ENCODE results near the gene PAGR1. TPM values are rescaled to one million over a fixed set of nuclear protein-coding genes. Genes with fewer than 3 reads are reported as not detected.
A peak's percentile ranks its signal among the peaks of the same experiment; 100 is the strongest.

The PAGR1 gene
- total and polyA plus RNA-seq, 9 of the 15 experiments (the other 6 are each of a cell fraction or from before 2014, with no cell fraction given): 1.4 to 58.2 (median 16.8) TPM

DNA sequence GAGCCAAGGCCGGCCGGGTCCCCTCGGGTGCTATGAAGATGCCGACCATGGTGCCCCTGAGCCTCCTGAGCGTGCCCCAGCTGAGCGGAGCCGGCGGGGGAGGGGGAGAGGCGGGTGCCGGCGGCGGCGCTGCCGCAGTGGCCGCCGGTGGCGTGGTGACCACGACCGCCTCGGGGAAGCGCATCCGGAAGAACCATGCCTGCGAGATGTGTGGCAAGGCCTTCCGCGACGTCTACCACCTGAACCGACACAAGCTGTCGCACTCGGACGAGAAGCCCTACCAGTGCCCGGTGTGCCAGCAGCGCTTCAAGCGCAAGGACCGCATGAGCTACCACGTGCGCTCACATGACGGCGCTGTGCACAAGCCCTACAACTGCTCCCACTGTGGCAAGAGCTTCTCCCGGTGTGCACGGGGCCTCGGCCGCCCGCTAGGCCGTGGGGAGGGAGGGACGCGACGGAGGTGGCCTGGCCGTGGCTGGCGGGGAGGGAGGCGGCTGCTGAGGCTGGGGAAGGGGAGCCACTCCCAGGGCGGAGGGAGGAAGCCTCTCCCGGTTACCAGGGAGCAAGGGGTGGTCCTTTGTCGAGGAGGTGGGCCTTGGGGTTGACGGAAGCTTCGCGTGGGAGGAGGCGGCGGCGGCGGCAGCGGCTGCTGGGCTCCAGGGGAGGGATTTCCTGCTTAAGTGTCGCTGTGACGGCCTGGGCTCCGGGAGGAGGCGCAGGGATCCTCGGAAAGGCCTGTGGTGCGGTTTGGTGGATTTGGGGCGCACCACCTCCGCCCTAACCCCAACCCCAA is 8.3 kb upstream of the PAGR1 start (continued):
- TF ChIP-seq CREB1 (IDR thresholded peaks at IDR 0.05): no peak; the same call in 1 of the 2 replicates
- TF ChIP-seq CREB1 (CRISPR knock-in tag; IDR thresholded peaks at IDR 0.05): peak; percentile 81
- no peak for TF ChIP-seq ZNF212 (CRISPR knock-in tag; IDR thresholded peaks at IDR 0.05)
- TF ChIP-seq, protein P1, sequence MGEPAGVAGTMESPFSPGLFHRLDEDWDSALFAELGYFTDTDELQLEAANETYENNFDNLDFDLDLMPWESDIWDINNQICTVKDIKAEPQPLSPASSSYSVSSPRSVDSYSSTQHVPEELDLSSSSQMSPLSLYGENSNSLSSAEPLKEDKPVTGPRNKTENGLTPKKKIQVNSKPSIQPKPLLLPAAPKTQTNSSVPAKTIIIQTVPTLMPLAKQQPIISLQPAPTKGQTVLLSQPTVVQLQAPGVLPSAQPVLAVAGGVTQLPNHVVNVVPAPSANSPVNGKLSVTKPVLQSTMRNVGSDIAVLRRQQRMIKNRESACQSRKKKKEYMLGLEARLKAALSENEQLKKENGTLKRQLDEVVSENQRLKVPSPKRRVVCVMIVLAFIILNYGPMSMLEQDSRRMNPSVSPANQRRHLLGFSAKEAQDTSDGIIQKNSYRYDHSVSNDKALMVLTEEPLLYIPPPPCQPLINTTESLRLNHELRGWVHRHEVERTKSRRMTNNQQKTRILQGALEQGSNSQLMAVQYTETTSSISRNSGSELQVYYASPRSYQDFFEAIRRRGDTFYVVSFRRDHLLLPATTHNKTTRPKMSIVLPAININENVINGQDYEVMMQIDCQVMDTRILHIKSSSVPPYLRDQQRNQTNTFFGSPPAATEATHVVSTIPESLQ (CRISPR knock-in tag; IDR thresholded peaks at IDR 0.05): peak; percentile 77; the same call in 1 of the 2 replicates
- TF ChIP-seq, protein P2, sequence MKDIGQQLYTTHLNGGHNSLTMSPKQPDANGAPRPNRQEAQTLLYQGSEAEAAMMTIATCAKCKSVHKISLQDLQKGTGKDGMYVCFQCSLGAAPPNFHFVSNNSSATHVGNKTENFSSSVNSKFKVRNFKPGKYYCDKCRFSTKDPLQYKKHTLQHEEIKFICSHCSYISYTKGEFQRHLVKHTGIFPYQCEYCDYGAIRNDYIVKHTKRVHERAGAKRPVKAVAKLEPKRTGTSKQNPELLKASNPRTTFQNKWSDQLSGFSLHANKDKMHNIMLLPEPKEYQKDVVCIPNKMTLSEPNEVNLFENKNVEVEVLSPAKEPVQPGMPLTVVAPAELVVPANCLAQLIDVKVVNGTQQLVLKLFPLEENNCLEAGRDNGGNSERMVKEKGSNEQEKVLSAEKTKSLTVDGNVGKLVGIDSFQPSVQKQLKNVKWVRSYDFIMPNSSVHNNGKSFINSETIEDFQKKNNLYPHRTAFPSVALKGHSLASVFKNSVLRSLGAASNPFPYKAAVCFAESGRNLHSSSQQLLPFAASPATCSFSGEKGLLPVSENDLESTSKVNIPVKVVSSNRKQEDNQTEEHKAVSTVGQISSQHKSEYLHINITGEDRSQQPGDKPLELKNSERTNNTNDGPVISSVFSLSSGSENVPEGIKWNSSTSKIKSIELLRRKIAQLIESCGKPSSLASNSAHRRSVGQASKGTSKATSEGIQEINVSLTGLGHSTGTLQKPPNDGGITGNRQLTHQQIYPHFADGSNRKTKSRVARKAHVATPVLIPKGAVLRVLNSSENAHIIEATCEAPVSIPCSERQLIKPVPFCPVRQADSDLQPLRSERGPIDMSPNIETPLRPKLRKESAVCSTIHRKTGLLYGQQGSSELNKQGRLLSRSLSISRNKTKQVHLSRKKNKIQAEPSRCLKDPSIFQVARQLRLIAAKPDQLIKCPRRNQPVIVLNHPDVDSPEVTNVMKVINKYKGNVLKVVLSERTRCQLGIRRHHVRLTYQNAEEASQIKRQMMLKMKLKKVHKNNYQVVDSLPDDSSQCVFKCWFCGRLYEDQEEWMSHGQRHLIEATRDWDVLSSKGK (CRISPR knock-in tag; IDR thresholded peaks at IDR 0.05): no peak
- no peak for TF ChIP-seq NFATC3 (IDR thresholded peaks at IDR 0.05)
- 0 out of 2 replicates have a peak, but pooled peaks have one; percentile 24 for TF ChIP-seq KLF13 (tag; IDR thresholded peaks at IDR 0.05; ENCODE audit: borderline replicate concordance, low read depth)
- TF ChIP-seq SMAD3 (CRISPR knock-in tag; conservative IDR thresholded peaks at IDR 0.05): no peak
- TF ChIP-seq ZNF134 (CRISPR knock-in tag; conservative IDR thresholded peaks at IDR 0.05): no peak
- TF ChIP-seq, protein P3, sequence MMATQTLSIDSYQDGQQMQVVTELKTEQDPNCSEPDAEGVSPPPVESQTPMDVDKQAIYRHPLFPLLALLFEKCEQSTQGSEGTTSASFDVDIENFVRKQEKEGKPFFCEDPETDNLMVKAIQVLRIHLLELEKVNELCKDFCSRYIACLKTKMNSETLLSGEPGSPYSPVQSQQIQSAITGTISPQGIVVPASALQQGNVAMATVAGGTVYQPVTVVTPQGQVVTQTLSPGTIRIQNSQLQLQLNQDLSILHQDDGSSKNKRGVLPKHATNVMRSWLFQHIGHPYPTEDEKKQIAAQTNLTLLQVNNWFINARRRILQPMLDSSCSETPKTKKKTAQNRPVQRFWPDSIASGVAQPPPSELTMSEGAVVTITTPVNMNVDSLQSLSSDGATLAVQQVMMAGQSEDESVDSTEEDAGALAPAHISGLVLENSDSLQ (IDR thresholded peaks at IDR 0.05): peak; percentile 73
- TF ChIP-seq HDAC3 (IDR thresholded peaks at IDR 0.05; ENCODE audit: borderline replicate concordance, partially characterized antibody): peak; percentile 14
- TF ChIP-seq, protein P4, sequence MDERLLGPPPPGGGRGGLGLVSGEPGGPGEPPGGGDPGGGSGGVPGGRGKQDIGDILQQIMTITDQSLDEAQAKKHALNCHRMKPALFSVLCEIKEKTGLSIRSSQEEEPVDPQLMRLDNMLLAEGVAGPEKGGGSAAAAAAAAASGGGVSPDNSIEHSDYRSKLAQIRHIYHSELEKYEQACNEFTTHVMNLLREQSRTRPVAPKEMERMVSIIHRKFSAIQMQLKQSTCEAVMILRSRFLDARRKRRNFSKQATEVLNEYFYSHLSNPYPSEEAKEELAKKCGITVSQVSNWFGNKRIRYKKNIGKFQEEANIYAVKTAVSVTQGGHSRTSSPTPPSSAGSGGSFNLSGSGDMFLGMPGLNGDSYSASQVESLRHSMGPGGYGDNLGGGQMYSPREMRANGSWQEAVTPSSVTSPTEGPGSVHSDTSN (CRISPR knock-in tag; IDR thresholded peaks at IDR 0.05; ENCODE audit: low read depth): no peak
- TF ChIP-seq, protein P4 (tag; conservative IDR thresholded peaks at IDR 0.05; ENCODE audit: low read depth): no peak
- TF ChIP-seq BRD4 (IDR thresholded peaks at IDR 0.05): no peak
- TF ChIP-seq, protein P5, sequence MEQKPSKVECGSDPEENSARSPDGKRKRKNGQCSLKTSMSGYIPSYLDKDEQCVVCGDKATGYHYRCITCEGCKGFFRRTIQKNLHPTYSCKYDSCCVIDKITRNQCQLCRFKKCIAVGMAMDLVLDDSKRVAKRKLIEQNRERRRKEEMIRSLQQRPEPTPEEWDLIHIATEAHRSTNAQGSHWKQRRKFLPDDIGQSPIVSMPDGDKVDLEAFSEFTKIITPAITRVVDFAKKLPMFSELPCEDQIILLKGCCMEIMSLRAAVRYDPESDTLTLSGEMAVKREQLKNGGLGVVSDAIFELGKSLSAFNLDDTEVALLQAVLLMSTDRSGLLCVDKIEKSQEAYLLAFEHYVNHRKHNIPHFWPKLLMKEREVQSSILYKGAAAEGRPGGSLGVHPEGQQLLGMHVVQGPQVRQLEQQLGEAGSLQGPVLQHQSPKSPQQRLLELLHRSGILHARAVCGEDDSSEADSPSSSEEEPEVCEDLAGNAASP (IDR thresholded peaks at IDR 0.05): no peak
- TF ChIP-seq SRSF7 (optimal IDR thresholded peaks at IDR 0.05; ENCODE audit: low read depth, low read length): no peak

Measured in K562 (cell line).